Measurements from ENCODE around the gene ELFN2. TPM values are rescaled to one million over a fixed set of nuclear protein-coding genes. Genes with fewer than 3 reads are reported as not detected.

ELFN2 gene
- total RNA-seq, 2 donors from 2014 or later: 0.41 to 2.0 TPM

- ATAC-seq (no peak), DNase-seq (ENCODE audit: low spot score in 2 of 2) (no peak)
- H3K36me3 Mint-ChIP-seq: no peaks in the 10 kb centered on the region
- no peaks in the 10 kb centered on the region for H3K9me3 Mint-ChIP-seq
- no peak overlapping the region for H3K27ac Mint-ChIP-seq
Observed at GRCh38 chr22:37365950-37366349, 61.3 kb downstream of the ELFN2 start.

DNA sequence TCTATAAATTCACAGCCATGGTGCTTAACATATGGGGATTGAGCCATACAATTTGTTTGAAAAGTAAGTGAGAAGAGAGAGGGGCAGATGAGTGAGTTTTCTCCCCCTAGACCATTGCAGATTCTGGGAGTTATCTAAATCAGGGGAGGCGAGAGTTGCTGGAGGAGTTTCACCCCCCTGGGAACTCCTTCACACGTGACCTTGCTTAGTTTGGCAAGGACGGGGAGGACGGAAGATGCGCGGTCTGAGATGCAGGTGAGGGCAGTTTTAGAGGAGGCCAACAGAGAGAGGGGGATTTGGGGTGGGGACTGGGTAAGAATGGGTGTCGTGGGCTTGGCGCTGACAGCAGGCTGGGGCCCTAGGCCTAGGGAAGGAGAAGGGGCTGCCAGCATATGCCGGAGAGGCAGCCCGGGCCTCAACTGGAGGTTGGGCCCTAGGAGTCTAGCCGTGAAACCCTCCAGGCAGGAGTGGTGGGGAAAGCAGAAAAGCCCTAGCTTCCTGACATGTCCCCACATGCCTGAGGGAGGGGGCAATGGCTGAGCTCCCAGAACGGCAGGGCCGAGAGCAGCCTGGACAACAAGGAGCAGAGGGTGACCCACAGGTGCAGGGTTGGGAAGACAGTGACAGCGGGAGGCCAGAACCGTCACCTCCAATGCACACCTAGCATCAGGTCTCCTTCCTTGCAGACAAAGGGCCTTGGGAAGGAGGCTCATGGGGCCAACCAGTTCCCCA, 63.9 kb downstream of the ELFN2 start:
- no peaks in the 10 kb centered on the region for H3K9me3 Mint-ChIP-seq
- H3K27ac Mint-ChIP-seq: peak overlapping the region; percentile 39 to 54
- ATAC-seq (no peak), DNase-seq (ENCODE audit: low spot score in 2 of 2) (no peak)
- no peaks in the 10 kb centered on the region for H3K36me3 Mint-ChIP-seq

DNA sequence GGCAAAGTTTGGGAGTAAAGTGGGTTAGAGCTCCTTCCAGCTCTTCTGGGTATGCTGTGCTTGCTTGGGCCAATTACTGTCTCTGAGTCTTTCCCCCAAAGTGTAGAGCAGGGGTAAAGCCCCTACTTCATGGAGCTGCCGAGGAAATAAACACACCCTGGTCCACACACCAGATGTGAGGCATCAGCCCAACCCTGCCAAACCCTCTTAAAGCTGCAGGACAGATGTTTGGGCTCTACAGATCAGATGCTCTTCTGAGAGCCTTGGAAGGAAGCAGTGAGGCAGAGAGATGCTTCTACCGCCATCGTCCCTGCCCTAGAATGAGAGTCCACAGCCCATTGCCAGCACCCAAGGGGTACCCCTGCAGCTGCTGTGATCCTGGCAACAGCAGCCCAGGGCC, 64.7 kb downstream of the ELFN2 start:
- DNase-seq (ENCODE audit: low spot score in 2 of 2) (no peak), ATAC-seq (no peak)
- no peaks in the 10 kb centered on the region for H3K36me3 Mint-ChIP-seq

GRCh38 chr22:37358917-37359316, 68.4 kb downstream of the ELFN2 start:
- no peak for ATAC-seq
- H3K9me3 Mint-ChIP-seq: no peaks in the 10 kb centered on the region
- no peak for DNase-seq (ENCODE audit: low spot score in 2 of 2)
- H3K36me3 Mint-ChIP-seq: no peaks in the 10 kb centered on the region
- H3K27ac Mint-ChIP-seq: no peak overlapping the region

More for the DNA sequence above, 64.7 kb downstream of the ELFN2 start:
- Mint-ChIP-seq H3K9me3 (no peaks in the 10 kb centered on the region), H3K27ac (peak overlapping the region in 1 of 2 donors; percentile 54)

DNA sequence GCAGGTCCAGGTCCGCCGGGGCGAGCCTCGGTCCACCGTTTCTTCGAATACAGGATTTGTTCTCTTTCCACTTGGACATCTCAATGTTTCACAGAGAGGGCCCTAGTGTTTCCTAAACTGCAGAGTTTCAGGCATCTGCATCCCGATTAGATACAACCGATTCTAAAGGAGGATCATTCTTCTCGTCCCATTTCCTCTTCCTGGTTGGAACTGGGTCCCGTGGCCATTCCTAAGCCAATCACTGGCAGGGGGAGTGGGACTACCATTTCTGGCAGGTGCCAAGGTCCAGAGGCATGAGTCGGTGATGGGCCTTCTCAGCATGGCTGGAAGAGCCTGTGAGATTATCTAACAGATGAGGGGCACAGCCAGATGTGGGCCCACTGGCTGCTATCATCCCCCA, 68.9 kb downstream of the ELFN2 start:
- DNase-seq (ENCODE audit: low spot score in 2 of 2) (no peak), ATAC-seq (no peak)
- Mint-ChIP-seq H3K9me3 (no peaks in the 10 kb centered on the region), H3K36me3 (no peaks in the 10 kb centered on the region), H3K27ac (no peak overlapping the region)

- Mint-ChIP-seq H3K27ac (no peak overlapping the region), H3K36me3 (no peaks in the 10 kb centered on the region), H3K9me3 (no peaks in the 10 kb centered on the region)
- DNase-seq (ENCODE audit: low spot score in 2 of 2) (no peak), ATAC-seq (no peak)
Observed at GRCh38 chr22:37357446-37358075, 69.7 kb downstream of the ELFN2 start.

GRCh38 chr22:37356922-37357321, 70.4 kb downstream of the ELFN2 start:
- DNase-seq (ENCODE audit: low spot score in 2 of 2) (no peak), ATAC-seq (no peak)
- Mint-ChIP-seq H3K36me3 (no peaks in the 10 kb centered on the region), H3K27ac (no peak overlapping the region), H3K9me3 (no peaks in the 10 kb centered on the region)

GRCh38 chr22:37355174-37355573, 72.1 kb downstream of the ELFN2 start:
- H3K9me3 Mint-ChIP-seq: no peaks in the 10 kb centered on the region
- DNase-seq (ENCODE audit: low spot score in 2 of 2) (no peak), ATAC-seq (no peak)
- no peak overlapping the region for H3K27ac Mint-ChIP-seq
- no peaks in the 10 kb centered on the region for H3K36me3 Mint-ChIP-seq

DNA sequence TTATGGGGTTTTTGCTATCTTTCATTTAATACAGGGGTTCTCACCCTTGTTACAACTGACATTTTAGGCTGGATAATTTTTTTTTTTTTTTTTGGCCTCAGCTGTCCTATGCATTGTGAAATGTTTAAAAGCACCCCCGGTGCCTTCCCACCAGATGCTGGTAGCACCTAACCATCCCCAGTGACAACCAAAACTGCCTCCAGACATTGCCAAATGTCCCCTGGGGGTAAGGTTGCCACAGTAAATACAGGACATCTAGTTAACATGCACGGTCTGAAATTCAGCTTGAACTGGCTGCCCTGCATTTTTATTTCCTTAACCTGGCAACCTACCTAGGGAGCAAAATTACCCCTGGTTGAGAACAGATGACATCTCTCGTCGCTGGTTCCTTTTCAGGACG, 72.6 kb downstream of the ELFN2 start:
- ATAC-seq (no peak), DNase-seq (ENCODE audit: low spot score in 2 of 2) (no peak)
- H3K27ac Mint-ChIP-seq: no peak overlapping the region
- no peaks in the 10 kb centered on the region for H3K36me3 Mint-ChIP-seq
- no peaks in the 10 kb centered on the region for H3K9me3 Mint-ChIP-seq

- H3K36me3 Mint-ChIP-seq: no peaks in the 10 kb centered on the region
- H3K27ac Mint-ChIP-seq: no peak overlapping the region
- ATAC-seq (no peak), DNase-seq (ENCODE audit: low spot score in 2 of 2) (no peak)
- H3K9me3 Mint-ChIP-seq: no peaks in the 10 kb centered on the region
Observed at GRCh38 chr22:37354261-37354660, 73.0 kb downstream of the ELFN2 start.

DNA sequence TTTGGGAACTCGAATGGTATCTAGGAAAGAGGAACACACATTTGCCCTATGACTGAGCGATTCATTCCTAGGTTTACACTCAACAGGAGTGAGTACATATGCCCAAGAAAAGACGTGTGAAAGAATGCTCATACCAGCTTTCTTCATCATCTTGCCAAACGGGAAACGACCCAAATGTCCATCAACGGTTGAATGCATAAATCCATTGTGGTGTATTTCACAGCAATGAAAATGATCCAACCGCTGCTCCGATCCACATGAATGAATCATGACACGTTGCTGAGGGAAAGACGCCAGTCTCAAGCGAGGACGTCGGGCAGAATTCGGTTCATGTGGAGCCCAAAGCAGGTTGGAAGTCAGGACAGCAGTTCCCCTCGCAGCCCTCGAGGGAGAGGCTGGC, 73.4 kb downstream of the ELFN2 start:
- Mint-ChIP-seq H3K9me3 (no peaks in the 10 kb centered on the region), H3K36me3 (no peaks in the 10 kb centered on the region), H3K27ac (no peak overlapping the region)
- DNase-seq (ENCODE audit: low spot score in 2 of 2) (no peak), ATAC-seq (no peak)

DNA sequence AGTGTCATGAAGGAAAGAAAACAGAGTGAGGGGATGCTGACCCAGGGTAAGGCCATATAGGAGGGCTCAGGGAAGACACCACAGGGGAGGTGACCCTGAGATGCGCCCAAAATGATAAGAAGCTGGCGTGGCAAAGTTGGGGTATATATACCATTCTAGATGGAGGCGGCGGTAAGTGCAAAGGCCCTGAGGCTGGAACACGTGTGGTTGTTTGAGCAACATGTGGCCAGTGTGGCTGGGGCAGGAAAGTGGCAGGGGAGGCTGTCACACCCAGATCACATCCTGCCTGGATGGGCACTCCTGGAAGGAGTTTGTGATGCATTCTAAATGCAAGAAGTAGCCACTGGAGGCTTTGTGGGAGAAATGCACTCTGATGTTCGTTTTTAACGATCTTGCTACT, 74.8 kb downstream of the ELFN2 start:
- Mint-ChIP-seq H3K27ac (no peak overlapping the region), H3K36me3 (no peaks in the 10 kb centered on the region), H3K9me3 (no peaks in the 10 kb centered on the region)
- DNase-seq (ENCODE audit: low spot score in 2 of 2): no peak
- ATAC-seq: no peak

DNA sequence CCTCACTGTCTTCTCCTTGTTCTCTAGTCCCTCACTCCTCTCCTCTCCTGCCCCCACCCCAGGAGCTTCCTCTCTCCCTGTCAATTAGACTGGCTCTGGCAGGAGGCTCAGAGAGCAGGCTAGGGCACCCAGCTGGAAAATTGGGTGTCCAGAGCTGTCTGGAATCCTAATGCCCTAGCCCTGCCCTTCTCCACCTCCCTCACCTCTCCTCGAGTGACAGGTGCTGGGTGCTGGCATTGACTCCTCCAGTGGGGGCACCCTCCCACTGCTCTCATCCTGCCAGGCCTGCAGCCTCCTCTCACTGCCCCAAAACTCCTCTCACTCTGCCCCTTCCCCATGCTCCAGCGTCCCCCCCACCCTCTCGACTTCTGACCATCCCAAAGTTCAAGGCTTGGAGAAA, 76.0 kb downstream of the ELFN2 start:
- Mint-ChIP-seq H3K9me3 (no peaks in the 10 kb centered on the region), H3K36me3 (no peaks in the 10 kb centered on the region)
- no peak for ATAC-seq

GRCh38 chr22:37349043-37349814, 78.0 kb downstream of the ELFN2 start:
- Mint-ChIP-seq H3K27ac (no peak overlapping the region), H3K36me3 (no peaks in the 10 kb centered on the region), H3K9me3 (no peaks in the 10 kb centered on the region)
- DNase-seq (ENCODE audit: low spot score in 2 of 2): no peak
- no peak for ATAC-seq

More for the DNA sequence above, 76.0 kb downstream of the ELFN2 start:
- DNase-seq (ENCODE audit: low spot score in 2 of 2): no peak
- H3K27ac Mint-ChIP-seq: no peak overlapping the region

DNA sequence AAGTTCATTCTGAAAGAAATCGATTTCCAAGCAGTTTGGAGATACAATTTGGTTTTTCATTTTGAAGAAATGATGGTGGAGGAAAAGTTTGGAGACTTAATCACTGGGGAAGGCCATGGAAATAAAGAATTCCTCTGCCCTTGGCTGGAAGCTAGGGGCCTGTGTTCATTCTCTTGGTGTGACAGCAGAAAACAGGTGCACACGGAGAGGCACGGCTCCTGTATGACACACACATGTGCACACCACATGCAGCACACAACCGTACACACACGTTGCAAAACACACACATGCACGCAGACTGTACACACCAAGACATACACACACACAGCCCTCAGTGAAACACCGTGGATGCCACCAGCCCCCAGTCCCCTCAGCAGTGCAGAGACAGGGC, 80.8 kb downstream of the ELFN2 start:
- Mint-ChIP-seq H3K27ac (no peak overlapping the region), H3K9me3 (no peaks in the 10 kb centered on the region), H3K36me3 (no peaks in the 10 kb centered on the region)
- DNase-seq (ENCODE audit: low spot score in 2 of 2): no peak
- no peak for ATAC-seq

GRCh38 chr22:37345863-37346504, 81.3 kb downstream of the ELFN2 start:
- H3K9me3 Mint-ChIP-seq: no peaks in the 10 kb centered on the region

More at GRCh38 chr22:37345863-37346504, 81.3 kb downstream of the ELFN2 start:
- H3K27ac Mint-ChIP-seq: peak overlapping the region in 1 of 2 donors; percentile 44
- H3K36me3 Mint-ChIP-seq: no peaks in the 10 kb centered on the region
- ATAC-seq (no peak), DNase-seq (ENCODE audit: low spot score in 2 of 2) (no peak)
